Liver (tissue), 9 donors: Measurements from ENCODE around the gene S100Z. TPM values are rescaled to one million over a fixed set of nuclear protein-coding genes. Genes with fewer than 3 reads are reported as not detected.

Source experiments
- DNase-seq: peaks from one replicate; pipeline ENCODE4 v3.0.0-alpha.2; 2017; ENCODE audit warnings: low spot score
- H3K27ac ChIP-seq, 2 donors: one replicate each; pipeline ENCODE4 v1.7.0; 2013; ENCODE audit warnings: inconsistent platforms in 2 of 2, low read length in 2 of 2, control low read depth in 1 of 2, low read depth in 1 of 2, mild to moderate bottlenecking in 1 of 2
- H3K27me3 ChIP-seq, 4 donors: one replicate each; pipeline versions ENCODE4 v1.6.1 to v1.7.0; 2013; ENCODE audit warnings: low read length in 3 of 4, inconsistent platforms in 1 of 4, mild to moderate bottlenecking in 1 of 4, moderate library complexity in 1 of 4; ENCODE audit not compliant: control insufficient read depth in 4 of 4, insufficient read depth in 4 of 4
- H3K36me3 ChIP-seq, 4 donors: one replicate each; pipeline versions ENCODE4 v1.6.1 to v1.7.0; 2013; ENCODE audit warnings: low read length in 3 of 4, mild to moderate bottlenecking in 3 of 4, low read depth in 1 of 4, moderate library complexity in 1 of 4; ENCODE audit not compliant: control insufficient read depth in 4 of 4, insufficient read depth in 3 of 4
- H3K4me1 ChIP-seq, 4 donors: one replicate each; pipeline versions ENCODE4 v1.6.1 to v1.7.0; 2013; ENCODE audit warnings: low read length in 3 of 4, mild to moderate bottlenecking in 3 of 4, moderate library complexity in 1 of 4; ENCODE audit not compliant: control insufficient read depth in 4 of 4, insufficient read depth in 4 of 4
- H3K4me3 ChIP-seq, 3 donors: one replicate each; pipeline versions ENCODE4 v1.6.1 to v1.7.0; 2013; ENCODE audit warnings: low read length in 3 of 3, control low read depth in 1 of 3, low read depth in 1 of 3, mild to moderate bottlenecking in 1 of 3
- H3K9ac ChIP-seq, 2 donors: one replicate each; pipeline ENCODE4 v1.7.0; 2013; ENCODE audit warnings: low read length in 2 of 2, mild to moderate bottlenecking in 2 of 2, moderate library complexity in 2 of 2, control low read depth in 1 of 2, low read depth in 1 of 2
- H3K9me3 ChIP-seq, 4 donors: one replicate each; pipeline versions ENCODE4 v1.6.1 to v1.7.0; 2013; ENCODE audit warnings: low read length in 3 of 4; ENCODE audit not compliant: control insufficient read depth in 4 of 4
- EGR1 ChIP-seq, 2 donors: IDR thresholded peaks; 2 replicates each; pipeline ENCODE4 v1.6.1; 2016 to 2018; ENCODE audit warnings: antibody characterized with exemption in 2 of 2, low read depth in 2 of 2
- FOXA1 ChIP-seq: IDR thresholded peaks from 2 replicates; pipeline ENCODE4 v1.6.1; 2016; ENCODE audit warnings: antibody characterized with exemption
- FOXA2 ChIP-seq: IDR thresholded peaks from 2 replicates; pipeline ENCODE4 v1.6.1; 2016; ENCODE audit warnings: antibody characterized with exemption
- GABPA ChIP-seq, 2 donors: IDR thresholded peaks in 1 of 2; conservative IDR thresholded peaks in 1 of 2; 2 replicates each; pipeline ENCODE4 v1.6.1; 2016; ENCODE audit warnings: antibody characterized with exemption in 2 of 2, mild to moderate bottlenecking in 1 of 2, moderate library complexity in 1 of 2
- HNF4A ChIP-seq, 2 donors: conservative IDR thresholded peaks; 2 replicates each; pipeline ENCODE4 v1.6.1; 2016; ENCODE audit warnings: antibody characterized with exemption in 2 of 2, mild to moderate bottlenecking in 2 of 2
- HNF4G ChIP-seq: IDR thresholded peaks from 2 replicates; pipeline ENCODE4 v1.6.1; 2016; ENCODE audit warnings: antibody characterized with exemption
- JUND ChIP-seq, 2 donors: IDR thresholded peaks; 2 replicates each; pipeline ENCODE4 v1.6.1; 2016; ENCODE audit warnings: antibody characterized with exemption in 2 of 2
- NR2F2 ChIP-seq: IDR thresholded peaks from 2 replicates; pipeline ENCODE4 v1.6.1; 2016; ENCODE audit warnings: antibody characterized with exemption
- RAD21 ChIP-seq, 2 donors: IDR thresholded peaks; 2 replicates each; pipeline ENCODE4 v1.6.1; 2016; ENCODE audit warnings: antibody characterized with exemption in 2 of 2, mild to moderate bottlenecking in 2 of 2
- RXRA ChIP-seq, 2 donors: IDR thresholded peaks; 2 replicates each; pipeline ENCODE4 v1.6.1; 2017 to 2018; ENCODE audit warnings: antibody characterized with exemption in 2 of 2, mild to moderate bottlenecking in 1 of 2
- SP1 ChIP-seq: IDR thresholded peaks from 2 replicates; pipeline ENCODE4 v1.6.1; 2018; ENCODE audit warnings: antibody characterized with exemption, mild to moderate bottlenecking
- TAF1 ChIP-seq: conservative IDR thresholded peaks from 2 replicates; pipeline ENCODE4 v1.6.1; 2016; ENCODE audit warnings: antibody characterized with exemption, mild to moderate bottlenecking
- YY1 ChIP-seq: IDR thresholded peaks from 2 replicates; pipeline ENCODE4 v1.6.1; 2016; ENCODE audit warnings: antibody characterized with exemption, mild to moderate bottlenecking
- WGBS: extraction: QIAGEN DNeasy Blood & Tissue Kit; methylation state at CpG from one replicate; pipeline ENCODE4 v1.1.7; 2013; 5-methylcytosine and 5-hydroxymethylcytosine counted together
- polyA plus RNA-seq, 2 donors: library from polyadenylated mRNA; stranded (reverse) in 1 of 2; unstranded in 1 of 2; fragments of 200-250 nt in 1 of 2; fragments of >200 nt in 1 of 2; fragmentation: Nextera tagmentation in 1 of 2; extraction: Ambion mirVana in 1 of 2; gene quantifications; one replicate each; pipeline versions ENCODE4 v1.2.1 to v1.2.3, GENCODE V29; 2013 to 2015
- total RNA-seq, 2 donors: library from RNA; depleted of rRNA; stranded (reverse); fragments of >200 nt; gene quantifications; one replicate each; pipeline ENCODE4 v1.2.3, GENCODE V29; 2014
- TF ChIP-seq, protein P1 (sequence below): IDR thresholded peaks from 2 replicates; pipeline ENCODE4 v1.6.1; 2016; ENCODE audit warnings: antibody characterized with exemption
- TF ChIP-seq, protein P2 (sequence below): IDR thresholded peaks from 2 replicates; pipeline ENCODE4 v1.6.1; 2016; ENCODE audit warnings: antibody characterized with exemption
- TF ChIP-seq, protein P3 (sequence below): fragments of 150-350 bp; IDR thresholded peaks from 2 replicates; pipeline ENCODE4 v1.5.1; 2017; ENCODE audit warnings: improper control_type of control experiment, low read depth, low read length; ENCODE audit not compliant: missing input control
- TF ChIP-seq, protein P4 (sequence below): IDR thresholded peaks from 2 replicates; pipeline ENCODE4 v1.6.1; 2016; ENCODE audit warnings: antibody characterized with exemption
- TF ChIP-seq, protein P5 (sequence below): IDR thresholded peaks from 2 replicates; pipeline ENCODE4 v1.6.1; 2016; ENCODE audit warnings: antibody characterized with exemption, mild to moderate bottlenecking
- donor health status: healthy.
- donor health status: healthy.
- donor health status: healthy.
- donor health status: healthy.
- donor health status: healthy.

Gene S100Z
- under 1 TPM; 0.33 TPM for total RNA-seq
- under 1 TPM in 1 of 2 donors, not detected in 1; 0.05 TPM for polyA plus RNA-seq

DNA sequence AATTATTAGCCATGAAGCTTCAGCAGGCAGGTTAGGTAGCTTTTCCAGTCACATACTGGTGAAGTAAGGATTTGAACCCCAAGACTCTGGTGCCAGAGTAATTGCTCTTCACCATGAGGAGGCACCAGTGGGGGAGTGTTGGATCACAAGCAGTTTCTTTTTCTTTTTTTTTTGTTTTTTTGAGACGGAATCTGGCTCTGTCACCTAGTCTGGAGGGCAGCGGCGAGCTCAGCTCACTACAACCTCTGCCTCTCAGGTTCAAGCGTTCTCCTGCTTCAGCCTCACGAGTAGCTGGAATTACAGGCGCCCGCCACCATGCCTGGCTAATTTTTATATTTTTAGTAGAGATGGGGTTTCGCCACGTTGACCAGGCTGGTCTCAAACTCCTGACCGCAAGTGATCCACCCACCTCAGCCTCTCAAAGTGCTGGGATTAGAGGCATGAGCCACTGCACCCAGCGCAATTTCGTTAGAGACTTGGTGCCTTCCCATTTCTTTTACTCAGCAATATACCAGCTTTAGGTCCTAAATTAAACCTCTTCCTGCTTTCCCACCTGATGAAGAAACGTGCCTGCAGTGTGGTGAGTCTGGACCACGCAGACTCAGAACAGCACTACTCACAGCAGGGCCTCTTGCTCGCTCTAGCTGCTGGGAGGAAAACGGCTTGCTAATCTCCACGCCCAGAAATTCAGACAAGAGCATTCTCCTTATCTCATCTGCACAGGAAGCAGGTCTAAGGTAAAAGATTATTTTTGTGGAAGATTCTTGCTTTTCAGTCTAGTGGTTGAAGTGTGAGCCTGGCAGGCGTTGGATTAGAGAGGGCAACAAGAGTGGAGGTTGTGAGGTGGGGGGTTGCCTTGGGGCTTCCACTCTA lies at the start of gene S100Z:
S100Z (plus strand) TSS at position 596 of the 873 bp plus-strand sequence. CDS start 25,346 bp downstream, outside the sequence.
- TF ChIP-seq, protein P1, sequence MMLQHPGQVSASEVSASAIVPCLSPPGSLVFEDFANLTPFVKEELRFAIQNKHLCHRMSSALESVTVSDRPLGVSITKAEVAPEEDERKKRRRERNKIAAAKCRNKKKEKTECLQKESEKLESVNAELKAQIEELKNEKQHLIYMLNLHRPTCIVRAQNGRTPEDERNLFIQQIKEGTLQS, result no peak
- no peak for TF ChIP-seq RAD21 (IDR thresholded peaks at IDR 0.05)
- no peak for TF ChIP-seq SP1
- TF ChIP-seq JUND (IDR thresholded peaks at IDR 0.05), result no peak
- no peak for TF ChIP-seq HNF4A (conservative IDR thresholded peaks at IDR 0.05)
- no peak for TF ChIP-seq RXRA (IDR thresholded peaks at IDR 0.05)
- TF ChIP-seq, protein P2, sequence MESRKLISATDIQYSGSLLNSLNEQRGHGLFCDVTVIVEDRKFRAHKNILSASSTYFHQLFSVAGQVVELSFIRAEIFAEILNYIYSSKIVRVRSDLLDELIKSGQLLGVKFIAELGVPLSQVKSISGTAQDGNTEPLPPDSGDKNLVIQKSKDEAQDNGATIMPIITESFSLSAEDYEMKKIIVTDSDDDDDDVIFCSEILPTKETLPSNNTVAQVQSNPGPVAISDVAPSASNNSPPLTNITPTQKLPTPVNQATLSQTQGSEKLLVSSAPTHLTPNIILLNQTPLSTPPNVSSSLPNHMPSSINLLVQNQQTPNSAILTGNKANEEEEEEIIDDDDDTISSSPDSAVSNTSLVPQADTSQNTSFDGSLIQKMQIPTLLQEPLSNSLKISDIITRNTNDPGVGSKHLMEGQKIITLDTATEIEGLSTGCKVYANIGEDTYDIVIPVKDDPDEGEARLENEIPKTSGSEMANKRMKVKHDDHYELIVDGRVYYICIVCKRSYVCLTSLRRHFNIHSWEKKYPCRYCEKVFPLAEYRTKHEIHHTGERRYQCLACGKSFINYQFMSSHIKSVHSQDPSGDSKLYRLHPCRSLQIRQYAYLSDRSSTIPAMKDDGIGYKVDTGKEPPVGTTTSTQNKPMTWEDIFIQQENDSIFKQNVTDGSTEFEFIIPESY, result no peak
- no peak for TF ChIP-seq TAF1
- TF ChIP-seq HNF4G, result no peak
- TF ChIP-seq NR2F2, result no peak
- TF ChIP-seq YY1, result no peak
- TF ChIP-seq GABPA (IDR thresholded peaks at IDR 0.05 in 1 of 2, conservative IDR thresholded peaks at IDR 0.05 in 1 of 2), result no peak
- TF ChIP-seq FOXA1, result no peak
- TF ChIP-seq FOXA2, result no peak
- TF ChIP-seq, protein P3, sequence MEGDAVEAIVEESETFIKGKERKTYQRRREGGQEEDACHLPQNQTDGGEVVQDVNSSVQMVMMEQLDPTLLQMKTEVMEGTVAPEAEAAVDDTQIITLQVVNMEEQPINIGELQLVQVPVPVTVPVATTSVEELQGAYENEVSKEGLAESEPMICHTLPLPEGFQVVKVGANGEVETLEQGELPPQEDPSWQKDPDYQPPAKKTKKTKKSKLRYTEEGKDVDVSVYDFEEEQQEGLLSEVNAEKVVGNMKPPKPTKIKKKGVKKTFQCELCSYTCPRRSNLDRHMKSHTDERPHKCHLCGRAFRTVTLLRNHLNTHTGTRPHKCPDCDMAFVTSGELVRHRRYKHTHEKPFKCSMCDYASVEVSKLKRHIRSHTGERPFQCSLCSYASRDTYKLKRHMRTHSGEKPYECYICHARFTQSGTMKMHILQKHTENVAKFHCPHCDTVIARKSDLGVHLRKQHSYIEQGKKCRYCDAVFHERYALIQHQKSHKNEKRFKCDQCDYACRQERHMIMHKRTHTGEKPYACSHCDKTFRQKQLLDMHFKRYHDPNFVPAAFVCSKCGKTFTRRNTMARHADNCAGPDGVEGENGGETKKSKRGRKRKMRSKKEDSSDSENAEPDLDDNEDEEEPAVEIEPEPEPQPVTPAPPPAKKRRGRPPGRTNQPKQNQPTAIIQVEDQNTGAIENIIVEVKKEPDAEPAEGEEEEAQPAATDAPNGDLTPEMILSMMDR, result no peak
- H3K27me3 ChIP-seq, result no peaks in the 10 kb centered on the region
- peaks cover 0 to 2% (median under 1%) of the 10 kb centered on the region in 4 donors for H3K4me1 ChIP-seq
- H3K9ac ChIP-seq, result no peak within 1 kb of the TSS
- no peaks in the 10 kb centered on the region for H3K9me3 ChIP-seq
- DNase-seq, result no peak
- WGBS, result 83% methylated on average over 18 of the region's 18 CpGs
- H3K27ac ChIP-seq, result no peak within 1 kb of the TSS
- H3K36me3 ChIP-seq, result no peaks in the 10 kb centered on the region
- no peak within 1 kb of the TSS for H3K4me3 ChIP-seq

DNA sequence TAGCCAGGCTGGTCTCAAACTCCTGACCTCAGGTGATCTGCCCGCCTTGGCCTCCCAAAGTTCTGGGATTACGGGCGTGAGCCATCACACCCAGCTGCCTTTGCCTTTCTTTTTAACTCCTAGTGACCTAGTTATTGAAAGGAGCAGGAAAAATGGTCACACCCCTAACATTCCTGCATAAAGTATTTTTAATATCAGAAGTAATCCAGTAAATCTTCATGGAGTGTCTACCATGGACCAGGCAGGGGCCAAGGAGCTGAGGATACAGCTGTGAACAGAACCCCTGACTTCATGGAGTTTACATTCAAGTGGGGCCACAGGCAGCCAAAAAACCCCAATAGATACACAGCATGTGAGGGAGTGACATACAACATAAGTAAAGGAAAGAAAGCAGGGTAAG lies 49.2 kb upstream of the S100Z start:
- no peak overlapping the region for H3K9ac ChIP-seq
- H3K9me3 ChIP-seq, result no peaks in the 10 kb centered on the region
- 95% methylated on average over 3 of the region's 3 CpGs for WGBS
- DNase-seq, result no peak
- TF ChIP-seq RAD21 (IDR thresholded peaks at IDR 0.05), result no peak
- no peak for TF ChIP-seq JUND (IDR thresholded peaks at IDR 0.05)
- TF ChIP-seq YY1, result no peak
- no peak for TF ChIP-seq NR2F2
- TF ChIP-seq HNF4A (conservative IDR thresholded peaks at IDR 0.05), result no peak
- no peak for TF ChIP-seq HNF4G
- no peak for TF ChIP-seq FOXA2
- TF ChIP-seq, protein P4, sequence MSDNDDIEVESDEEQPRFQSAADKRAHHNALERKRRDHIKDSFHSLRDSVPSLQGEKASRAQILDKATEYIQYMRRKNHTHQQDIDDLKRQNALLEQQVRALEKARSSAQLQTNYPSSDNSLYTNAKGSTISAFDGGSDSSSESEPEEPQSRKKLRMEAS, result no peak
- TF ChIP-seq, protein P3, result no peak
- TF ChIP-seq, protein P5, sequence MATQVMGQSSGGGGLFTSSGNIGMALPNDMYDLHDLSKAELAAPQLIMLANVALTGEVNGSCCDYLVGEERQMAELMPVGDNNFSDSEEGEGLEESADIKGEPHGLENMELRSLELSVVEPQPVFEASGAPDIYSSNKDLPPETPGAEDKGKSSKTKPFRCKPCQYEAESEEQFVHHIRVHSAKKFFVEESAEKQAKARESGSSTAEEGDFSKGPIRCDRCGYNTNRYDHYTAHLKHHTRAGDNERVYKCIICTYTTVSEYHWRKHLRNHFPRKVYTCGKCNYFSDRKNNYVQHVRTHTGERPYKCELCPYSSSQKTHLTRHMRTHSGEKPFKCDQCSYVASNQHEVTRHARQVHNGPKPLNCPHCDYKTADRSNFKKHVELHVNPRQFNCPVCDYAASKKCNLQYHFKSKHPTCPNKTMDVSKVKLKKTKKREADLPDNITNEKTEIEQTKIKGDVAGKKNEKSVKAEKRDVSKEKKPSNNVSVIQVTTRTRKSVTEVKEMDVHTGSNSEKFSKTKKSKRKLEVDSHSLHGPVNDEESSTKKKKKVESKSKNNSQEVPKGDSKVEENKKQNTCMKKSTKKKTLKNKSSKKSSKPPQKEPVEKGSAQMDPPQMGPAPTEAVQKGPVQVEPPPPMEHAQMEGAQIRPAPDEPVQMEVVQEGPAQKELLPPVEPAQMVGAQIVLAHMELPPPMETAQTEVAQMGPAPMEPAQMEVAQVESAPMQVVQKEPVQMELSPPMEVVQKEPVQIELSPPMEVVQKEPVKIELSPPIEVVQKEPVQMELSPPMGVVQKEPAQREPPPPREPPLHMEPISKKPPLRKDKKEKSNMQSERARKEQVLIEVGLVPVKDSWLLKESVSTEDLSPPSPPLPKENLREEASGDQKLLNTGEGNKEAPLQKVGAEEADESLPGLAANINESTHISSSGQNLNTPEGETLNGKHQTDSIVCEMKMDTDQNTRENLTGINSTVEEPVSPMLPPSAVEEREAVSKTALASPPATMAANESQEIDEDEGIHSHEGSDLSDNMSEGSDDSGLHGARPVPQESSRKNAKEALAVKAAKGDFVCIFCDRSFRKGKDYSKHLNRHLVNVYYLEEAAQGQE, result no peak
- TF ChIP-seq GABPA (IDR thresholded peaks at IDR 0.05 in 1 of 2, conservative IDR thresholded peaks at IDR 0.05 in 1 of 2), result no peak
- TF ChIP-seq, protein P2, result no peak
- no peak for TF ChIP-seq EGR1 (IDR thresholded peaks at IDR 0.05; ENCODE audit: low read depth in 2 of 2)
- no peak overlapping the region for H3K4me3 ChIP-seq
- H3K27me3 ChIP-seq, result no peaks in the 10 kb centered on the region
- no peak overlapping the region for H3K27ac ChIP-seq
- H3K36me3 ChIP-seq, result no peaks in the 10 kb centered on the region
- no peaks in the 10 kb centered on the region for H3K4me1 ChIP-seq
